ENCODE data around the gene ZFP36L2.

The ZFP36L2 gene

GRCh38 chr2:43188561-43189386 is 37.6 kb downstream of the ZFP36L2 start:
- no peaks in the 10 kb centered on the region for H3K27me3 ChIP-seq (replicated peaks; ENCODE audit: control insufficient read depth, insufficient read depth, low read length, poor library complexity, severe bottlenecking)
- DNase-seq, result no peak
- no peaks in the 10 kb centered on the region for H3K9me3 ChIP-seq (ENCODE audit: control insufficient read depth, low read length)

GRCh38 chr2:43186679-43187374 is 39.6 kb downstream of the ZFP36L2 start:
- Histone ChIP-seq H3K4me3 (ENCODE audit: insufficient read depth, low read depth, low read length, poor library complexity, severe bottlenecking) (no peak overlapping the region), H3K27me3 (replicated peaks; ENCODE audit: control insufficient read depth, insufficient read depth, low read length, poor library complexity, severe bottlenecking) (no peaks in the 10 kb centered on the region), H3K9me3 (ENCODE audit: control insufficient read depth, low read length) (no peaks in the 10 kb centered on the region), H3K4me1 (ENCODE audit: control insufficient read depth, insufficient read depth, low read length, poor library complexity, severe bottlenecking) (peaks cover 24% of the 10 kb centered on the region), H3K27ac (ENCODE audit: insufficient read depth, low read length, poor library complexity, severe bottlenecking) (no peak overlapping the region), H3K36me3 (ENCODE audit: control insufficient read depth, insufficient read depth, low read length) (no peaks in the 10 kb centered on the region)
- no peak for DNase-seq

More at GRCh38 chr2:43188561-43189386, 37.6 kb downstream of the ZFP36L2 start:
- peaks cover 44% of the 10 kb centered on the region for H3K4me1 ChIP-seq (ENCODE audit: control insufficient read depth, insufficient read depth, low read length, poor library complexity, severe bottlenecking)
- H3K4me3 ChIP-seq (ENCODE audit: insufficient read depth, low read depth, low read length, poor library complexity, severe bottlenecking), result no peak overlapping the region
- H3K27ac ChIP-seq (ENCODE audit: insufficient read depth, low read length, poor library complexity, severe bottlenecking), result no peak overlapping the region
- H3K36me3 ChIP-seq (ENCODE audit: control insufficient read depth, insufficient read depth, low read length), result no peaks in the 10 kb centered on the region

- H3K4me3 ChIP-seq (ENCODE audit: insufficient read depth, low read depth, low read length, poor library complexity, severe bottlenecking), result no peak overlapping the region
- H3K9me3 ChIP-seq (ENCODE audit: control insufficient read depth, low read length), result no peaks in the 10 kb centered on the region
- no peak overlapping the region for H3K27ac ChIP-seq (ENCODE audit: insufficient read depth, low read length, poor library complexity, severe bottlenecking)
- no peaks in the 10 kb centered on the region for H3K36me3 ChIP-seq (ENCODE audit: control insufficient read depth, insufficient read depth, low read length)
- H3K27me3 ChIP-seq (replicated peaks; ENCODE audit: control insufficient read depth, insufficient read depth, low read length, poor library complexity, severe bottlenecking), result no peaks in the 10 kb centered on the region
- no peak for DNase-seq
- peaks cover 21% of the 10 kb centered on the region for H3K4me1 ChIP-seq (ENCODE audit: control insufficient read depth, insufficient read depth, low read length, poor library complexity, severe bottlenecking)
Measured at GRCh38 chr2:43186321-43186678, 40.1 kb downstream of the ZFP36L2 start.

- no peak for DNase-seq
- H3K27ac ChIP-seq (ENCODE audit: insufficient read depth, low read length, poor library complexity, severe bottlenecking), result peak overlapping the region; percentile 1
Measured at GRCh38 chr2:43185146-43185545, 41.3 kb downstream of the ZFP36L2 start.

GRCh38 chr2:43184339-43184895 is 42.0 kb downstream of the ZFP36L2 start:
- Histone ChIP-seq H3K27me3 (replicated peaks; ENCODE audit: control insufficient read depth, insufficient read depth, low read length, poor library complexity, severe bottlenecking) (no peaks in the 10 kb centered on the region), H3K36me3 (ENCODE audit: control insufficient read depth, insufficient read depth, low read length) (no peaks in the 10 kb centered on the region), H3K4me3 (ENCODE audit: insufficient read depth, low read depth, low read length, poor library complexity, severe bottlenecking) (no peak overlapping the region), H3K9me3 (ENCODE audit: control insufficient read depth, low read length) (no peaks in the 10 kb centered on the region), H3K27ac (ENCODE audit: insufficient read depth, low read length, poor library complexity, severe bottlenecking) (peak overlapping the region; percentile 1), H3K4me1 (ENCODE audit: control insufficient read depth, insufficient read depth, low read length, poor library complexity, severe bottlenecking) (peaks cover 20% of the 10 kb centered on the region)
- peak in 2 of 3 donors; percentile 32 to 39 for DNase-seq

More at GRCh38 chr2:43185146-43185545, 41.3 kb downstream of the ZFP36L2 start:
- Histone ChIP-seq H3K4me1 (ENCODE audit: control insufficient read depth, insufficient read depth, low read length, poor library complexity, severe bottlenecking) (peaks cover 16% of the 10 kb centered on the region), H3K36me3 (ENCODE audit: control insufficient read depth, insufficient read depth, low read length) (no peaks in the 10 kb centered on the region), H3K9me3 (ENCODE audit: control insufficient read depth, low read length) (no peaks in the 10 kb centered on the region), H3K4me3 (ENCODE audit: insufficient read depth, low read depth, low read length, poor library complexity, severe bottlenecking) (no peak overlapping the region), H3K27me3 (replicated peaks; ENCODE audit: control insufficient read depth, insufficient read depth, low read length, poor library complexity, severe bottlenecking) (no peaks in the 10 kb centered on the region)

- Histone ChIP-seq H3K9me3 (ENCODE audit: control insufficient read depth, low read length) (no peaks in the 10 kb centered on the region), H3K4me1 (ENCODE audit: control insufficient read depth, insufficient read depth, low read length, poor library complexity, severe bottlenecking) (peaks cover 27% of the 10 kb centered on the region)
Measured at GRCh38 chr2:43183743-43184142, 42.7 kb downstream of the ZFP36L2 start.

GRCh38 chr2:43180897-43181296 is 45.5 kb downstream of the ZFP36L2 start:
- DNase-seq, result no peak
- H3K27ac ChIP-seq (ENCODE audit: insufficient read depth, low read length, poor library complexity, severe bottlenecking), result no peak overlapping the region

More at GRCh38 chr2:43183743-43184142, 42.7 kb downstream of the ZFP36L2 start:
- Histone ChIP-seq H3K27me3 (replicated peaks; ENCODE audit: control insufficient read depth, insufficient read depth, low read length, poor library complexity, severe bottlenecking) (no peaks in the 10 kb centered on the region), H3K36me3 (ENCODE audit: control insufficient read depth, insufficient read depth, low read length) (no peaks in the 10 kb centered on the region), H3K4me3 (ENCODE audit: insufficient read depth, low read depth, low read length, poor library complexity, severe bottlenecking) (no peak overlapping the region), H3K27ac (ENCODE audit: insufficient read depth, low read length, poor library complexity, severe bottlenecking) (no peak overlapping the region)
- no peak for DNase-seq

GRCh38 chr2:43179942-43180341 is 46.5 kb downstream of the ZFP36L2 start:
- Histone ChIP-seq H3K27ac (ENCODE audit: insufficient read depth, low read length, poor library complexity, severe bottlenecking) (no peak overlapping the region), H3K9me3 (ENCODE audit: control insufficient read depth, low read length) (no peaks in the 10 kb centered on the region), H3K27me3 (replicated peaks; ENCODE audit: control insufficient read depth, insufficient read depth, low read length, poor library complexity, severe bottlenecking) (no peaks in the 10 kb centered on the region), H3K36me3 (ENCODE audit: control insufficient read depth, insufficient read depth, low read length) (no peaks in the 10 kb centered on the region), H3K4me3 (ENCODE audit: insufficient read depth, low read depth, low read length, poor library complexity, severe bottlenecking) (no peak overlapping the region), H3K4me1 (ENCODE audit: control insufficient read depth, insufficient read depth, low read length, poor library complexity, severe bottlenecking) (peaks cover 53% of the 10 kb centered on the region)
- no peak for DNase-seq

More at GRCh38 chr2:43180897-43181296, 45.5 kb downstream of the ZFP36L2 start:
- no peaks in the 10 kb centered on the region for H3K9me3 ChIP-seq (ENCODE audit: control insufficient read depth, low read length)
- peaks cover 50% of the 10 kb centered on the region for H3K4me1 ChIP-seq (ENCODE audit: control insufficient read depth, insufficient read depth, low read length, poor library complexity, severe bottlenecking)
- H3K36me3 ChIP-seq (ENCODE audit: control insufficient read depth, insufficient read depth, low read length), result no peaks in the 10 kb centered on the region
- no peak overlapping the region for H3K4me3 ChIP-seq (ENCODE audit: insufficient read depth, low read depth, low read length, poor library complexity, severe bottlenecking)
- H3K27me3 ChIP-seq (replicated peaks; ENCODE audit: control insufficient read depth, insufficient read depth, low read length, poor library complexity, severe bottlenecking), result no peaks in the 10 kb centered on the region

- H3K36me3 ChIP-seq (ENCODE audit: control insufficient read depth, insufficient read depth, low read length), result no peaks in the 10 kb centered on the region
- no peak for DNase-seq
- H3K4me1 ChIP-seq (ENCODE audit: control insufficient read depth, insufficient read depth, low read length, poor library complexity, severe bottlenecking), result peaks cover 56% of the 10 kb centered on the region
- peak overlapping the region; percentile 68 for H3K27ac ChIP-seq (ENCODE audit: insufficient read depth, low read length, poor library complexity, severe bottlenecking)
- H3K9me3 ChIP-seq (ENCODE audit: control insufficient read depth, low read length), result no peaks in the 10 kb centered on the region
- no peaks in the 10 kb centered on the region for H3K27me3 ChIP-seq (replicated peaks; ENCODE audit: control insufficient read depth, insufficient read depth, low read length, poor library complexity, severe bottlenecking)
- no peak overlapping the region for H3K4me3 ChIP-seq (ENCODE audit: insufficient read depth, low read depth, low read length, poor library complexity, severe bottlenecking)
Measured at GRCh38 chr2:43178602-43179542, 47.5 kb downstream of the ZFP36L2 start.

All from effector memory CD4-positive, alpha-beta T cell (primary cell).